PFSK-1 (cell line): ENCODE data around the gene SMIM5.

Experiments
- POLR2AphosphoS5 ChIP-seq: IDR thresholded peaks from 2 replicates; pipeline ENCODE4 v1.6.1; 2012; ENCODE audit warnings: low read depth, mild to moderate bottlenecking, control low read depth, low read length, moderate library complexity
- SIN3A ChIP-seq: IDR thresholded peaks from 2 replicates; pipeline ENCODE4 v1.6.1; 2012; ENCODE audit warnings: mild to moderate bottlenecking, low read length, moderate library complexity, borderline replicate concordance; ENCODE audit not compliant: insufficient read depth
- TF ChIP-seq, protein P1 (sequence below), 2 experiments: IDR thresholded peaks; 2 replicates each; pipeline versions ENCODE4 v1.6.1 to v1.8.0; 2011 to 2012; ENCODE audit warnings: low read depth in 2 of 2, low read length in 2 of 2, control low read depth in 1 of 2, inconsistent platforms in 1 of 2, mild to moderate bottlenecking in 1 of 2, moderate library complexity in 1 of 2; ENCODE audit not compliant: insufficient read depth in 1 of 2

- TF ChIP-seq, protein P1, sequence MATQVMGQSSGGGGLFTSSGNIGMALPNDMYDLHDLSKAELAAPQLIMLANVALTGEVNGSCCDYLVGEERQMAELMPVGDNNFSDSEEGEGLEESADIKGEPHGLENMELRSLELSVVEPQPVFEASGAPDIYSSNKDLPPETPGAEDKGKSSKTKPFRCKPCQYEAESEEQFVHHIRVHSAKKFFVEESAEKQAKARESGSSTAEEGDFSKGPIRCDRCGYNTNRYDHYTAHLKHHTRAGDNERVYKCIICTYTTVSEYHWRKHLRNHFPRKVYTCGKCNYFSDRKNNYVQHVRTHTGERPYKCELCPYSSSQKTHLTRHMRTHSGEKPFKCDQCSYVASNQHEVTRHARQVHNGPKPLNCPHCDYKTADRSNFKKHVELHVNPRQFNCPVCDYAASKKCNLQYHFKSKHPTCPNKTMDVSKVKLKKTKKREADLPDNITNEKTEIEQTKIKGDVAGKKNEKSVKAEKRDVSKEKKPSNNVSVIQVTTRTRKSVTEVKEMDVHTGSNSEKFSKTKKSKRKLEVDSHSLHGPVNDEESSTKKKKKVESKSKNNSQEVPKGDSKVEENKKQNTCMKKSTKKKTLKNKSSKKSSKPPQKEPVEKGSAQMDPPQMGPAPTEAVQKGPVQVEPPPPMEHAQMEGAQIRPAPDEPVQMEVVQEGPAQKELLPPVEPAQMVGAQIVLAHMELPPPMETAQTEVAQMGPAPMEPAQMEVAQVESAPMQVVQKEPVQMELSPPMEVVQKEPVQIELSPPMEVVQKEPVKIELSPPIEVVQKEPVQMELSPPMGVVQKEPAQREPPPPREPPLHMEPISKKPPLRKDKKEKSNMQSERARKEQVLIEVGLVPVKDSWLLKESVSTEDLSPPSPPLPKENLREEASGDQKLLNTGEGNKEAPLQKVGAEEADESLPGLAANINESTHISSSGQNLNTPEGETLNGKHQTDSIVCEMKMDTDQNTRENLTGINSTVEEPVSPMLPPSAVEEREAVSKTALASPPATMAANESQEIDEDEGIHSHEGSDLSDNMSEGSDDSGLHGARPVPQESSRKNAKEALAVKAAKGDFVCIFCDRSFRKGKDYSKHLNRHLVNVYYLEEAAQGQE (IDR thresholded peaks at IDR 0.05; ENCODE audit: insufficient read depth in 1 of 2, low read depth in 2 of 2, low read length in 2 of 2): no peak
- no peak for TF ChIP-seq SIN3A
- no peak for TF ChIP-seq POLR2AphosphoS5
Observed at GRCh38 chr17:75630071-75630917, 2.9 kb upstream of the SMIM5 start.
